A375 (cell line): ENCODE data around the gene PCDHGB5. TPM values are rescaled to one million over a fixed set of nuclear protein-coding genes. Genes with fewer than 3 reads are reported as not detected.

Experiments
- total RNA-seq: library from RNA; depleted of rRNA; stranded (reverse); fragments of >200 nt; shearing (Covaris generic); gene quantifications from 2 replicates; pipeline ENCODE4 v1.2.3, GENCODE V29; 2014; rRNA removed

The PCDHGB5 gene
- 1.9 and 2.4 TPM in 2 replicates for total RNA-seq

DNA sequence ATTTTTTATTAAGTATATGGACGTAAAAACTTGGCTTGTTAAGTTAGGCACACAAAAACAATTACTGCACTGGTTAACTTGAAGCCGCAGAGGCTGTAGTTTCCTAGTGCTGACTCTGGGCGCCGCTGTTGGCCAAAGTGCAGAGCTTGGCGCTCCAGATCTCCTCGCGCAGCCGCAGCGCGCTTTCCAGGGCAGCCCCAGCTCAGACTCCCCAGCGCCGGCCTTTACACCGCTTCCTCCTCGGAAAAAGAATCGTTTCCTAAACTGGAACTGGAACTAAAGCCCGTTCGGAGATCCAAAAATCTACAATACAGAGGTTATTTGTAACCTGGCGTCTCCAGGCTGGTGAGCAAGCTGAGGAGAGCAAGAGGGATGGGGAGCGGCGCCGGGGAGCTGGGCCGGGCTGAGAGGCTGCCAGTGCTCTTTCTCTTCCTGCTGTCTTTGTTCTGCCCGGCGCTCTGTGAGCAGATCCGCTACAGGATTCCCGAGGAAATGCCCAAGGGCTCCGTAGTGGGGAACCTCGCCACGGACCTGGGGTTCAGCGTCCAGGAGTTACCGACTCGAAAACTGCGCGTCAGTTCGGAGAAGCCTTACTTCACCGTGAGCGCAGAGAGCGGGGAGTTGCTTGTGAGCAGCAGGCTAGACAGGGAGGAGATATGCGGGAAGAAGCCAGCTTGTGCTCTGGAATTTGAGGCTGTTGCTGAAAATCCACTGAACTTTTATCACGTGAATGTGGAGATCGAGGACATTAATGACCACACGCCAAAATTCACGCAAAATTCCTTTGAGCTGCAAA is at the start of gene PCDHGB5:
PCDHGB5 (plus strand) TSS at position 192 of the 796 bp plus-strand sequence; CDS start at position 373, 181 bp downstream.

GRCh38 chr5:141349917-141350619 is 47.7 kb upstream of the PCDHGB5 start, which contains the start of gene PCDHGB1:
PCDHGB1 (plus strand) TSS chr5:141350099; CDS start chr5:141350261, 162 bp downstream.

DNA sequence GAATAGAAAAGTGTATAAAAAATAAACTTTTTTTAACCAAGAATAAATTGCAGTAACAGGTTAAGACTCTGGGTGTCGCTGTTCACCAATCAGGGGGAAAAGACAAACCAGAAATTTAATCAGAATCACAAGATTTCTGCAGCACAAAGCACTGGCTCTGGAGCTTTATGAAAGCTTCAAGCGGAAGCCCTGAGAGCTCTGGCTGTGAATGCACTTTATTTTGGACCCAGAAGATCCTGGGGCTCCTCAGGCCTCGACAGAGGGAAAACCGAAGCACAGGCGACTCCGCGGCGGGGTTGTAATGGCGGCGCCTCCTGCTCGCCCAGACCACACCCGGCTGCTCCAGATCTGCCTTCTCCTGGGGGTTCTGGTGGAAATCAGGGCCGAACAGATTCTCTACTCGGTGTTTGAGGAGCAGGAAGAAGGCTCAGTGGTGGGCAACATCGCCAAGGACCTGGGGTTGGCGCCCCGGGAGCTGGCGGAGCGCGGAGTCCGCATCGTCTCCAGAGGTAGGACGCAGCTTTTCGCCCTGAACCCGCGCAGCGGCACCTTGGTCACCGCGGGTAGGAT is 42.8 kb upstream of the PCDHGB5 start, which contains the start of gene PCDHGA4:
PCDHGA4 (plus strand) TSS at position 122 of the 570 bp plus-strand sequence; CDS start at position 209, 87 bp downstream.

DNA sequence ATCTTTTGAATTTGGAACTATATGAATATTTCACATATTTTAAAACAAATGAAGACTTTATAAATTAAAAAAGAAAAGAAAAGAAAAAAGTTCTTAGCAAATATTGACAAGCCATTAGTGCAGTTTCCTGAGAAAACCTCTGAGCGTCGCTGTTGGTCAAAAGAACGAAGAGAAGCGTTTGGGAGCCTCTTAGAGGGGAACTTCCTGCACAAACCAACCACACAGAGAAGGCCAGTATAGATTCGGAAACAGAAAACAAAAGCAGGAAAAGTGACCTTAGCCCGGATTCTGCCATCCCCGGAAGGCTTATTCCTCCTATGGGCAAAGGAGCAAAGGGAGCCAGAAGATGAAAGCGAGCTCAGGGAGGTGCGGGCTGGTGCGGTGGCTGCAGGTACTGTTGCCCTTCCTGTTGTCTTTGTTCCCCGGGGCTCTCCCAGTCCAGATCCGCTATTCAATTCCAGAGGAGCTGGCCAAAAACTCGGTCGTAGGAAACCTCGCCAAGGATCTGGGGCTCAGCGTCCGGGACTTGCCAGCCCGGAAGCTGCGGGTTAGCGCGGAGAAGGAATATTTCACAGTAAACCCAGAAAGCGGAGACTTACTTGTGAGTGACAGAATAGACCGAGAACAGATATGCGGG is 37.8 kb upstream of the PCDHGB5 start, which contains the start of gene PCDHGB2:
PCDHGB2 (plus strand) TSS at position 205 of the 637 bp plus-strand sequence; CDS start at position 347, 142 bp downstream.

GRCh38 chr5:141363952-141364660 is 33.6 kb upstream of the PCDHGB5 start, which contains the start of gene PCDHGA5:
PCDHGA5 (plus strand) TSS chr5:141364162; CDS start chr5:141364331, 169 bp downstream.

DNA sequence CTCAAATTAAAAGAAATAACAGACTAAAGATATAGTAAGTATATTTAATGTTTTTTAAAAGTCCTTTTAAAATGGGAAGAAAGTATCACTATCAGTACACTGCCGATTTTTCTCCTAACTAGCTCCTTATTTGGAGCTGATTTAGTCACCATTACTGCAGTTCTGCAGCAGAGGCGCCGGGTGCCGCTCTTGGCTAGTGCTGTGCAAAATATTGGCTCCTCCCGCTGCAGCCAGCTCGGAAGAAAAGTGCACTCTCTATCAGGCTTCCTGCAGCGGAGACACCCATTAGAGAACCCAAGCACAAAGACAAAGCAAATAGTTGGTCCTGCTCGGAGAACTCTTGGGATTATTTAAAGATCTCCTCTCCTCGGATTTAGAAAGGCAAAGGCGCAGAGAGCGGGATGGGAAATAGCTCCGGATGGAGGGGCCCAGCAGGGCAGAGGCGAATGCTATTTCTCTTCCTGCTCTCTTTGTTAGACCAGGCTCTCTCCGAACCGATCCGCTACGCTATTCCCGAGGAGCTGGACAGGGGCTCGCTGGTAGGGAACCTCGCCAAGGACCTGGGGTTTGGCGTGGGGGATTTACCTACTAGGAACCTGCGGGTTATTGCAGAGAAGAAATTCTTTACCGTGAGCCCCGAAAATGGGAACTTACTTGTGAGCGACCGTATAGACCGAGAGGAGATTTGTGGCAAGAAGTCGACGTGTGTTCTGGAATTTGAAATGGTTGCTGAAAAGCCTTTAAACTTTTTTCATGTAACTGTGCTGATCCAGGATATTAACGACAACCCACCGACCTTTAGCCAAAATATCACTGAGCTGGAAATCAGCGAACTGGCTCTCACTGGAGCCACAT is 27.5 kb upstream of the PCDHGB5 start, which contains the start of gene PCDHGB3:
PCDHGB3 (plus strand) TSS at position 249 of the 855 bp plus-strand sequence; CDS start at position 402, 153 bp downstream.

GRCh38 chr5:141373673-141374317 is 24.0 kb upstream of the PCDHGB5 start, which contains the start of gene PCDHGA6:
PCDHGA6 (plus strand) TSS chr5:141373891; CDS start chr5:141374084, 193 bp downstream.

GRCh38 chr5:141382469-141383294 is 15.1 kb upstream of the PCDHGB5 start, which contains the start of gene PCDHGA7:
PCDHGA7 (plus strand) TSS chr5:141382742; CDS start chr5:141382900, 158 bp downstream.

GRCh38 chr5:141387557-141388311 is 10.0 kb upstream of the PCDHGB5 start, which contains the start of gene PCDHGB4:
PCDHGB4 (plus strand) TSS chr5:141387698; CDS start chr5:141387885, 187 bp downstream.

DNA sequence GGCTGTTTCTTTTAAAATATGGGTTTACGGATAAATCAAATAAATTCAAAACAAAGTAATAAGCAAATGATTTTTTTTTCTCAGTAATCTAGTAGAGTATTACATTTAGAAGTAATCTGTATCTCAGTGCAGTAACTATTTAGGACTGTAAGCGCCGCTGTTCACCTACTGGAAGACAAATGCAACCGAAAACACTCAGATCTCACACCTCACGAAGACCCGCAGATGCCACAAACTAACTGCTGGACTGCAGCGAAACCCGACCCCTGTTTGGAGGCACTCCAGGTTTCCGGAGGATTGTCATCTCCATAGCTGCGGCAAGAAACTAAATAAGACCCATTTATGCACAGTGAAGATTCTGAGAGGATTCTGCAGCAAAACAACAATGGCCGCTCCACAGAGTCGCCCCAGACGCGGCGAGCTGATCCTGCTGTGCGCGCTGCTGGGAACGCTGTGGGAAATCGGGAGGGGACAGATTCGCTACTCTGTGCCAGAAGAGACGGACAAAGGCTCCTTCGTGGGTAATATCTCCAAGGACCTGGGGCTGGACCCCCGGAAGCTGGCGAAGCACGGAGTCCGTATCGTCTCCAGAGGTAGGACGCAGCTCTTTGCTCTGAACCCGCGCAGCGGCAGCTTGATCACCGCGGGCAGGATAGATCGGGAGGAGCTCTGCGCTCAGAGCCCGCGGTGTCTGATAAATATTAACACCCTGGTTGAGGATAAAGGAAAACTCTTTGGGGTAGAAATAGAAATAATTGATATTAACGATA is 5.1 kb upstream of the PCDHGB5 start, which contains the start of gene PCDHGA8:
PCDHGA8 (plus strand) TSS at position 205 of the 770 bp plus-strand sequence; CDS start at position 386, 181 bp downstream.

DNA sequence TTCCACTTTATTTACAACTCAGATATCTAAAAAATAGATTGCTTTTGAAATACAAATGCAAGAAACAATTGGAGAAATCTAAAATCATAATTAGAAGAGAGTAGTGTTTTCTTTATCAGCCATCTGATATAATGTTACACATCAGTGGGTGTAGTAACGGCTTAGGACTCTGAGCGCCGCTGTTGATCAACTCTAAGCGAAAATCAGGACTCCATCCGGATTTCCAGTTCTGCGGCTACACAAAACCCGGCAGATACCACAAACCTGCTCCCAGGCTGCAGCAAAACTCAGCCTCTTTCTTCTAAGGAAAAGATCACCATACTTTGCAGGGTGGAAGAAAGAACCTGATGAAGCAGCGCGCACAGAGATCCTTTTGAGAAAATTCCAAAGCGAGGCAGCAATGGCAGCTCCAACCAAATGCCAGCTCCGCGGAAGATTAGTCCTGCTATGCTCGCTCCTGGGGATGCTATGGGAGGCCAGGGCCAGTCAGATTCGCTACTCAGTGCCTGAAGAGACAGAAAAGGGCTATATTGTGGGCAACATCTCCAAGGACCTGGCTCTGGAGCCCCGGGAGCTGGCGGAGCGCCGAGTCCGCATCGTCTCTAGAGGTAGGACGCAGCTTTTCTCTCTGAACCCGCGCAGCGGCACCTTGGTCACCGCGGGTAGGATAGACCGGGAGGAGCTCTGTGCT is 5.0 kb downstream of the PCDHGB5 start, which contains the start of gene PCDHGA9:
PCDHGA9 (plus strand) TSS at position 226 of the 691 bp plus-strand sequence; CDS start at position 401, 175 bp downstream.

DNA sequence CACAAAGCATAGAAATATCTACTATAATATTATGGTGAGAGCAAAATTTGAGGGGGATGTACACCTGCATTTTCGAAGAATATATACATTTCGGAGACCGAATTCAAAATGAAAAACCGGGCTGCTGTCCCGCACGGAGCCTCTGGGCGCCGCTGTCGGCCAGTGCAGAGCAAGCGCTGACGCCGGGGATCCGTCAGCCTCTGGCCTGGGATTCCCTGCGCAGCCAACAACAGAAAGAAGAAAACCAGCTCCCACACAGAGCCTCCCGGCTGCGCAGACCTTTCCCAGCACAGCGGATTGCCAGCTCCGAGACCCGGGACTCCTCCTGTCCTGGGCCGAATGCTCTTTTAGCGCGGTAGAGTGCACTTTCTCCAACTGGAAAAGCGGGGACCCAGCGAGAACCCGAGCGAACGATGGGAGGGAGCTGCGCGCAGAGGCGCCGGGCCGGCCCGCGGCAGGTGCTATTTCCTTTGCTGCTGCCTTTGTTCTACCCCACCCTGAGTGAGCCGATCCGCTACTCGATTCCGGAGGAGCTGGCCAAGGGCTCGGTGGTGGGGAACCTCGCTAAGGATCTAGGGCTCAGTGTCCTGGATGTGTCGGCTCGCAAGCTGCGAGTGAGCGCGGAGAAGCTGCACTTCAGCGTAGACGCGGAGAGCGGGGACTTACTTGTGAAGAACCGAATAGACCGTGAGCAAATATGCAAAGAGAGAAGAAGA is 10.2 kb downstream of the PCDHGB5 start, which contains the start of gene PCDHGB6:
PCDHGB6 (plus strand) TSS at position 232 of the 716 bp plus-strand sequence; CDS start at position 414, 182 bp downstream.

DNA sequence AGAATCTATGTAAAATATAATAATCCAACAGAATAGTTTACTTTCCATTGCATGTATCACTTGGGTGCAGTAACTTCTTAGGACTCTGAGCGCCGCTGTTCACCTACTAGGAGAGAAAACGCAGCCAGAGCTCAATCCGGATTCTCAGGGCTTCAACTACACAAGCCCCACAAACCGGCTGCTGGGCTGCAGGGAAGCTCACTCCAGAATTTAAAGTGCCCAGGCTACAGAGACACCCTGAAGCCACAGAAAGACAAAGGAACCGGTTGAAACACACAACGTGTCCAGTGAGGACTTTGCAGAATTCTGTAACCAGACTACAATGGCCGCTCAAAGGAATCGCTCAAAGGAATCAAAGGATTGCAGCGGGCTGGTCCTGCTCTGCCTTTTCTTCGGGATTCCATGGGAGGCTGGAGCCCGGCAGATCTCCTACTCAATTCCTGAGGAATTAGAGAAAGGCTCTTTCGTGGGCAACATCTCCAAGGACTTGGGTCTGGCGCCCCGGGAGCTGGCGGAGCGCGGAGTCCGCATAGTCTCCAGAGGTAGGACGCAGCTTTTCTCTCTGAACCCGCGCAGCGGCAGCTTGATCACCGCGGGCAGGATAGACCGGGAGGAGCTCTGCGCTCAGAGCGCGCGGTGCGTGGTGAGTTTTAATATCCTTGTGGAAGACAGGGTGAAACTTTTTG is 15.2 kb downstream of the PCDHGB5 start, which contains the start of gene PCDHGA10:
PCDHGA10 (plus strand) TSS at position 134 of the 686 bp plus-strand sequence; CDS start at position 323, 189 bp downstream.

GRCh38 chr5:141417494-141418172 is 19.9 kb downstream of the PCDHGB5 start, which contains the start of gene PCDHGB7:
PCDHGB7 (plus strand) TSS chr5:141417677; CDS start chr5:141417860, 183 bp downstream.

